Retinal pigment epithelial cell (primary cell): Measurements from ENCODE around the gene DRD2.

Experiments
- DNase-seq: peaks from one replicate; pipeline ENCODE4 v3.0.0-alpha.2; 2010; ENCODE audit warnings: low read depth
- H3K4me3 ChIP-seq: 2 replicates; pipeline ENCODE4 v1.5.1; 2011; ENCODE audit warnings: mild to moderate bottlenecking, low read length, control low read depth, moderate library complexity
- TF ChIP-seq, protein P1 (sequence below): conservative IDR thresholded peaks from 2 replicates; pipeline ENCODE4 v1.5.1; 2011; ENCODE audit warnings: low read depth, low read length, control low read depth, inconsistent platforms

The DRD2 gene

GRCh38 chr11:113387605-113388211 is 87.5 kb downstream of the DRD2 start, which contains the start of gene ANKK1:
ANKK1 (plus strand) TSS chr11:113387779; CDS start chr11:113387885, 106 bp downstream.
- TF ChIP-seq, protein P1, sequence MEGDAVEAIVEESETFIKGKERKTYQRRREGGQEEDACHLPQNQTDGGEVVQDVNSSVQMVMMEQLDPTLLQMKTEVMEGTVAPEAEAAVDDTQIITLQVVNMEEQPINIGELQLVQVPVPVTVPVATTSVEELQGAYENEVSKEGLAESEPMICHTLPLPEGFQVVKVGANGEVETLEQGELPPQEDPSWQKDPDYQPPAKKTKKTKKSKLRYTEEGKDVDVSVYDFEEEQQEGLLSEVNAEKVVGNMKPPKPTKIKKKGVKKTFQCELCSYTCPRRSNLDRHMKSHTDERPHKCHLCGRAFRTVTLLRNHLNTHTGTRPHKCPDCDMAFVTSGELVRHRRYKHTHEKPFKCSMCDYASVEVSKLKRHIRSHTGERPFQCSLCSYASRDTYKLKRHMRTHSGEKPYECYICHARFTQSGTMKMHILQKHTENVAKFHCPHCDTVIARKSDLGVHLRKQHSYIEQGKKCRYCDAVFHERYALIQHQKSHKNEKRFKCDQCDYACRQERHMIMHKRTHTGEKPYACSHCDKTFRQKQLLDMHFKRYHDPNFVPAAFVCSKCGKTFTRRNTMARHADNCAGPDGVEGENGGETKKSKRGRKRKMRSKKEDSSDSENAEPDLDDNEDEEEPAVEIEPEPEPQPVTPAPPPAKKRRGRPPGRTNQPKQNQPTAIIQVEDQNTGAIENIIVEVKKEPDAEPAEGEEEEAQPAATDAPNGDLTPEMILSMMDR, result peak; percentile 43
- DNase-seq, result no peak
- peak within 1 kb of the TSS; percentile 20 for H3K4me3 ChIP-seq

DNA sequence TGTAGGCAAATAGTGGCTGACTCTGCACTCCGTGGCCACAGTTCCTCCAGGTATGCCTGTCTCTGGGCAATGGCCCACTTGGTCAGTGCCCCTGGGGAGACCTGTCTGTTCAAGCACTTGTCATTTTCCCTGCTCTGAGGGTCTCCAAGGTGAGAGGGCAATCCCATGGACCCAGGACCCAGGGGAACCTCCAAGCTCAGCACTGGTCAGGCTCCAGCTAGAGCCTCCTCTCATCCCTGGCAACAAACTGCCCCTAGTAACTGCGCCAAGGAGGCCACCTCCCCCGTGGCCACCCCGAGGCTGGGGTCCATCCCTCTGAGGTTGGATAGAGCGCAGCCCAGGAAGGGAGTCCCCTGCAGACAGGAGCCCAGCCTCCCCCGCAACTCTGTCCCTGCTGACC is 88.3 kb downstream of the DRD2 start:
- DNase-seq, result no peak
- TF ChIP-seq, protein P1, result no peak
- H3K4me3 ChIP-seq, result no peak overlapping the region

DNA sequence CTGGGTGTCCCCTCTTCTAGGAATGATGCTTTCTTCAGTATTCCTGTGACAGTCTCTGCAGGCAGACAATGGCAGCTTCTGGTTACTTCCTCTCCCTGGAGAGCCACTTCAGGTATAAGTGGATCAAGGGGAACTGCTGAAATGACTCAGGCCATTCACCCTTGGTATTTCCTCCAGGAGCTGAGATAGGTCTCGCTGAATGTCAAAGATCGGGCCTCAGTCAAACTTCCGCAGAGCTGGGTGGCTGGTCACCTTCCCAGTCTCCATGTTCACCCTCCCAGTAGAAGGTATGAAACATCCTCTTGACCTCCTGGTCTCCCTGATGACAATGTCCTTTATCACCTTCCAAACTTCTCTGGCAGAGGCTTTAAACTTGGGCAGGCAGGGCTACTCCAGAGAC is 89.4 kb downstream of the DRD2 start:
- no peak overlapping the region for H3K4me3 ChIP-seq
- DNase-seq, result no peak
- TF ChIP-seq, protein P1, result no peak

- DNase-seq, result no peak
Measured at GRCh38 chr11:113384551-113384950, 90.6 kb downstream of the DRD2 start.

GRCh38 chr11:113382121-113382520 is 93.1 kb downstream of the DRD2 start:
- TF ChIP-seq, protein P1, result no peak
- H3K4me3 ChIP-seq, result no peak overlapping the region
- DNase-seq, result no peak

More at GRCh38 chr11:113384551-113384950, 90.6 kb downstream of the DRD2 start:
- TF ChIP-seq, protein P1, result no peak
- no peak overlapping the region for H3K4me3 ChIP-seq

GRCh38 chr11:113378692-113379091 is 96.5 kb downstream of the DRD2 start:
- no peak for DNase-seq
- TF ChIP-seq, protein P1, result no peak
- no peak overlapping the region for H3K4me3 ChIP-seq

DNA sequence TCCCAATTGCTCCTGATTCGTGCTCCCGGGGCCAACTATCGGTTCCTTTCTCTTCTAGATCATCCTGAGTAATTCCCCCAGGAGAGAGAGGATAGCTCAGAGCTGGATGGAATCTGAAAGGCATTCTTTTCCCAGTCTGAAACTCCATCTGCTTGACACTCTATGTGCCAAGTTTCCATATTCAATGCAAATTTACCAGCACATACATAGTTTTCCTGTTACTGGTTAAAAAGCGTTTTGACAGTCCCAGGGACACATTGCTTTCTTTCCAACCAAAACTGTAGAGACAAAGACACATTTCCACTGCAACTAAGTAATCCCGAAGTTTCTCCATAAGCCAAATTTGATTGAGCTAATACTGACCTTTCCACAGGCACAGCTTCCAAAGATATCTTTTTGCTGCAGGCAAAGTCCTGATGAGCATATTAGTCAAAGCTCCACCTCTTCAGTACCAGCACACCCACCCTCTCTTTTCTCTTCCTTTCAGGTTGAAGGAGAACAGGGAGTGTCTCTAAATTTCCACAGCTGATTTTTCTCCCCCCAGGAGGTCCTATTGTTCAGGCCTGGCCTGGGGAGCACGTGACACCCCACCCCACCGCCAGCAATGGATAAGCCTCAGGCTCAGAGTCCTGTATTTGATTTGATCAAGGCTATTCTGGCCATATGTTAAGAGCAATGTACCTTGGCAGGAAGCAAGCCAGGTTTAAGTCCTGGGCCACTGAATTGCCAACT is 97.4 kb downstream of the DRD2 start:
- TF ChIP-seq, protein P1, result no peak
- H3K4me3 ChIP-seq, result no peak overlapping the region
- DNase-seq, result no peak
